ENCODE measurements around the gene FEN1.

The FEN1 gene

GRCh38 chr11:61757213-61757862 is 35.4 kb upstream of the FEN1 start:
- H3K9me3 ChIP-seq (ENCODE audit: control insufficient read depth, insufficient read depth, low read depth, low read length): no peaks in the 10 kb centered on the region
- ChIA-PET POLR2A (no interaction called here), CTCF (interaction anchor here (0.5 to 1.6 kb wide), 5 partner anchors 10 to 318 kb away, joined by 3 to 8 read pairs (median 7); no protein-coding TSS in a partner anchor)
- TF ChIP-seq ZNF248 (tag by site-specific recombination; IDR thresholded peaks at IDR 0.05) (no peak), PATZ1 (tag by site-specific recombination; IDR thresholded peaks at IDR 0.05) (no peak), IKZF3 (tag by site-specific recombination; IDR thresholded peaks at IDR 0.05) (no peak), ZNF623 (tag by site-specific recombination; IDR thresholded peaks at IDR 0.05) (0 out of 2 replicates have a peak, but pooled peaks have one; percentile 16), ZNF785 (tag by site-specific recombination; IDR thresholded peaks at IDR 0.05) (no peak), ZNF791 (tag by site-specific recombination; IDR thresholded peaks at IDR 0.05) (no peak), ZNF692 (tag by site-specific recombination; IDR thresholded peaks at IDR 0.05) (peak; percentile 76; the same call in 1 of the 2 replicates), KLF10 (tag by site-specific recombination; IDR thresholded peaks at IDR 0.05) (no peak)
- H3K4me1 ChIP-seq (ENCODE audit: control insufficient read depth, insufficient read depth, low read length): no peaks in the 10 kb centered on the region; the same call in 1 of the 2 replicates
- H3K27ac ChIP-seq (ENCODE audit: extremely low read depth, low read depth, low read length): no peak overlapping the region
- H3K36me3 ChIP-seq (ENCODE audit: control insufficient read depth in 2 of 2, insufficient read depth in 1 of 2, low read length in 2 of 2): no peaks in the 10 kb centered on the region
- no peak overlapping the region for H3K4me3 ChIP-seq (ENCODE audit: low read depth, low read length)

- ChIA-PET CTCF (interaction anchor here (1.0 kb wide), 1 partner anchor 16 kb away, joined by 3 read pairs; no protein-coding TSS in a partner anchor), POLR2A (no interaction called here)
- no peaks in the 10 kb centered on the region for H3K9me3 ChIP-seq (ENCODE audit: control insufficient read depth, insufficient read depth, low read depth, low read length)
- TF ChIP-seq ZNF639 (tag by site-specific recombination; IDR thresholded peaks at IDR 0.05) (no peak), ZNF654 (tag by site-specific recombination; IDR thresholded peaks at IDR 0.05; ENCODE audit: low read depth) (no peak), ZNF10 (tag by site-specific recombination; IDR thresholded peaks at IDR 0.05) (no peak), ZNF174 (tag by site-specific recombination; IDR thresholded peaks at IDR 0.05) (no peak)
- no peaks in the 10 kb centered on the region for H3K36me3 ChIP-seq (ENCODE audit: control insufficient read depth in 2 of 2, insufficient read depth in 1 of 2, low read length in 2 of 2)
- H3K4me1 ChIP-seq (ENCODE audit: control insufficient read depth, insufficient read depth, low read length): no peaks in the 10 kb centered on the region; the same call in 1 of the 2 replicates
- H3K27ac ChIP-seq (ENCODE audit: extremely low read depth, low read depth, low read length): no peak overlapping the region
- no peak overlapping the region for H3K4me3 ChIP-seq (ENCODE audit: low read depth, low read length)
These were observed 31.8 kb upstream of the FEN1 start for GRCh38 chr11:61760946-61761345.

GRCh38 chr11:61761440-61762222 is 31.1 kb upstream of the FEN1 start:
- H3K27ac ChIP-seq (ENCODE audit: extremely low read depth, low read depth, low read length): no peak overlapping the region
- H3K4me3 ChIP-seq (ENCODE audit: low read depth, low read length): no peak overlapping the region
- TF ChIP-seq ZNF704 (tag by site-specific recombination; IDR thresholded peaks at IDR 0.05) (no peak), ZNF600 (tag by site-specific recombination; IDR thresholded peaks at IDR 0.05) (0 out of 2 replicates have a peak, but pooled peaks have one; percentile 16), ZFHX2 (tag by site-specific recombination; conservative IDR thresholded peaks at IDR 0.05) (peak; percentile 59), ZNF202 (tag by site-specific recombination; IDR thresholded peaks at IDR 0.05; ENCODE audit: borderline replicate concordance) (no peak), KLF1 (tag by site-specific recombination; IDR thresholded peaks at IDR 0.05) (peak; percentile 44; the same call in 1 of the 2 replicates), SP2 (tag by site-specific recombination; IDR thresholded peaks at IDR 0.05) (no peak), EGR2 (tag by site-specific recombination; IDR thresholded peaks at IDR 0.05; ENCODE audit: low read depth) (peak; percentile 60), ZNF280C (tag by site-specific recombination; IDR thresholded peaks at IDR 0.05) (no peak), BCL11B (tag by site-specific recombination; IDR thresholded peaks at IDR 0.05; ENCODE audit: low read depth) (no peak), ZNF404 (tag by site-specific recombination; IDR thresholded peaks at IDR 0.05) (no peak)
- CTCF ChIA-PET: interaction anchor here (0.7 to 1.0 kb wide), 2 partner anchors 8 to 15 kb away, joined by 3 read pairs; no protein-coding TSS in a partner anchor
- no peaks in the 10 kb centered on the region for H3K9me3 ChIP-seq (ENCODE audit: control insufficient read depth, insufficient read depth, low read depth, low read length)
- POLR2A ChIA-PET: no interaction called here
- H3K36me3 ChIP-seq (ENCODE audit: control insufficient read depth in 2 of 2, insufficient read depth in 1 of 2, low read length in 2 of 2): no peaks in the 10 kb centered on the region
- H3K4me1 ChIP-seq (ENCODE audit: control insufficient read depth, insufficient read depth, low read length): no peaks in the 10 kb centered on the region; the same call in 1 of the 2 replicates
